Measurements from ENCODE around the gene NFKBIB.
A peak's percentile ranks its signal among the peaks of the same experiment; 100 is the strongest.
"Not testable (repeated sequence)": the region's sequence is repeated elsewhere in the genome, so short reads cannot be mapped to it uniquely, and the experiment has no call there.

NFKBIB gene

GRCh38 chr19:38928391-38929001 lies 28.7 kb downstream of the NFKBIB start:
- DNase-seq (ENCODE audit: low spot score), result no peak

GRCh38 chr19:38929929-38930775 lies 30.4 kb downstream of the NFKBIB start, which contains the start of gene SARS2:
Gene SARS2 (minus strand): TSS chr19:38930763. CDS start chr19:38930736, 27 bp downstream.
- DNase-seq (ENCODE audit: low spot score), result peak; percentile 93

GRCh38 chr19:38930776-38931520 lies 31.2 kb downstream of the NFKBIB start, which contains the start of gene MRPS12:
Gene MRPS12 (plus strand): TSS chr19:38930944. CDS start chr19:38931295, 351 bp downstream.
- DNase-seq (ENCODE audit: low spot score), result peak; percentile 99

GRCh38 chr19:38931521-38931793 lies 31.7 kb downstream of the NFKBIB start:
- DNase-seq (ENCODE audit: low spot score), result no peak

- peak; percentile 72 for DNase-seq (ENCODE audit: low spot score)
Observed at GRCh38 chr19:38932425-38933179, 32.8 kb downstream of the NFKBIB start.

- DNase-seq (ENCODE audit: low spot score), result no peak
Observed at GRCh38 chr19:38933544-38933943, 33.8 kb downstream of the NFKBIB start.

- no peak for DNase-seq (ENCODE audit: low spot score)
Observed at GRCh38 chr19:38939957-38940356, 40.2 kb downstream of the NFKBIB start.

GRCh38 chr19:38941466-38941865 lies 41.7 kb downstream of the NFKBIB start:
- DNase-seq (ENCODE audit: low spot score), result not testable (repeated sequence)

- DNase-seq (ENCODE audit: low spot score), result no peak
Observed at GRCh38 chr19:38941979-38942378, 42.2 kb downstream of the NFKBIB start.

GRCh38 chr19:38942471-38943181 lies 42.9 kb downstream of the NFKBIB start:
- DNase-seq (ENCODE audit: low spot score), result no peak

GRCh38 chr19:38944981-38945506 lies 45.3 kb downstream of the NFKBIB start:
- DNase-seq (ENCODE audit: low spot score), result peak; percentile 56

- DNase-seq (ENCODE audit: low spot score), result peak; percentile 73
Observed at GRCh38 chr19:38945562-38946228, 45.9 kb downstream of the NFKBIB start.

- DNase-seq (ENCODE audit: low spot score), result peak; percentile 16
Observed at GRCh38 chr19:38946229-38947010, 46.7 kb downstream of the NFKBIB start.

GRCh38 chr19:38949580-38950367 lies 50.0 kb downstream of the NFKBIB start:
- no peak for DNase-seq (ENCODE audit: low spot score)

GRCh38 chr19:38951187-38951586 lies 51.4 kb downstream of the NFKBIB start:
- DNase-seq (ENCODE audit: low spot score), result no peak

- DNase-seq (ENCODE audit: low spot score), result peak; percentile 75
Observed at GRCh38 chr19:38952395-38953165, 52.8 kb downstream of the NFKBIB start.

- no peak for DNase-seq (ENCODE audit: low spot score)
Observed at GRCh38 chr19:38953677-38954076, 53.9 kb downstream of the NFKBIB start.

- DNase-seq (ENCODE audit: low spot score), result no peak
Observed at GRCh38 chr19:38956264-38956663, 56.5 kb downstream of the NFKBIB start.

Measured in NAMALWA (cell line).